Karpas-422 (cell line): ENCODE results near the gene SLITRK4. TPM values are rescaled to one million over a fixed set of nuclear protein-coding genes. Genes with fewer than 3 reads are reported as not detected.

Experiments used
- DNase-seq: peaks from one replicate; pipeline ENCODE4 v3.0.0-alpha.2; 2015
- H2AFZ ChIP-seq: fragments of 200-600 bp; sonication (generic); 2 replicates; pipeline ENCODE4 v1.6.1; 2014; ENCODE audit warnings: antibody characterized with exemption, low read length, mixed read lengths
- H3K27ac ChIP-seq: fragments of 200-600 bp; sonication (generic); 2 replicates; pipeline ENCODE4 v1.5.1; 2014; ENCODE audit warnings: mild to moderate bottlenecking, low read length, moderate library complexity
- H3K27me3 ChIP-seq: fragments of 200-600 bp; sonication (generic); 2 replicates; pipeline ENCODE4 v1.6.1; 2014; ENCODE audit warnings: low read length, mixed read lengths
- H3K36me3 ChIP-seq: fragments of 200-600 bp; sonication (generic); 2 replicates; pipeline ENCODE4 v1.6.1; 2014; ENCODE audit warnings: low read length, mixed read lengths; ENCODE audit not compliant: insufficient read depth
- H3K4me1 ChIP-seq: fragments of 200-600 bp; sonication (generic); 2 replicates; pipeline ENCODE4 v1.6.1; 2014; ENCODE audit warnings: mild to moderate bottlenecking, low read length, mixed read lengths
- H3K4me2 ChIP-seq: fragments of 200-600 bp; sonication (generic); 2 replicates; pipeline ENCODE4 v1.6.1; 2014; ENCODE audit warnings: low read length, low read depth, mild to moderate bottlenecking; ENCODE audit not compliant: poor library complexity, severe bottlenecking
- H3K4me3 ChIP-seq: fragments of 200-600 bp; sonication (generic); 2 replicates; pipeline ENCODE4 v1.5.1; 2014; ENCODE audit warnings: mild to moderate bottlenecking, antibody characterized with exemption, low read length, mixed read lengths
- H3K79me2 ChIP-seq: fragments of 200-600 bp; sonication (generic); 2 replicates; pipeline ENCODE4 v1.6.1; 2014; ENCODE audit warnings: mild to moderate bottlenecking, low read length, mixed read lengths
- H3K9ac ChIP-seq: fragments of 200-600 bp; sonication (generic); 2 replicates; pipeline ENCODE4 v1.6.0; 2014; ENCODE audit warnings: low read length
- H3K9me2 ChIP-seq: fragments of 200-600 bp; sonication (generic), shearing (Covaris generic); replicated peaks from 2 replicates; pipeline ENCODE4 v1.6.0; 2014; ENCODE audit warnings: mild to moderate bottlenecking, low read length, moderate library complexity; ENCODE audit not compliant: insufficient read depth
- H3K9me3 ChIP-seq: fragments of 300-700, 200-600 bp; sonication (generic); 2 replicates; pipeline ENCODE4 v1.6.1; 2014; ENCODE audit warnings: low read length, mixed read lengths
- H4K20me1 ChIP-seq: fragments of 200-600 bp; sonication (generic); 2 replicates; pipeline ENCODE4 v1.6.1; 2014; ENCODE audit warnings: mild to moderate bottlenecking, antibody characterized with exemption, low read length, low read depth; ENCODE audit not compliant: insufficient read depth
- total RNA-seq: library from RNA; depleted of rRNA; stranded (reverse); fragments of >200 nt; shearing (Covaris generic); gene quantifications from 2 replicates; pipeline ENCODE4 v1.2.3, GENCODE V29; 2014; ENCODE audit warnings: low replicate concordance

Gene SLITRK4
- total RNA-seq, 1 experiment from 2014 or later, result not detected

- no peaks in the 10 kb centered on the region for H4K20me1 ChIP-seq
- no peaks in the 10 kb centered on the region for H3K79me2 ChIP-seq
- no peak overlapping the region for H3K4me2 ChIP-seq
- H2AFZ ChIP-seq, result no peak overlapping the region
- H3K27ac ChIP-seq, result no peak overlapping the region
- H3K9me2 ChIP-seq, result no peaks in the 10 kb centered on the region
- no peak overlapping the region for H3K9ac ChIP-seq
- H3K4me3 ChIP-seq, result no peak overlapping the region
- no peaks in the 10 kb centered on the region for H3K4me1 ChIP-seq
- DNase-seq, result no peak
- H3K27me3 ChIP-seq, result no peaks in the 10 kb centered on the region
- no peaks in the 10 kb centered on the region for H3K36me3 ChIP-seq
- H3K9me3 ChIP-seq, result peaks cover 8% of the 10 kb centered on the region; the same call in 1 of the 2 replicates
Measured at GRCh38 chrX:143642426-143642825, 6.5 kb upstream of the SLITRK4 start.

DNA sequence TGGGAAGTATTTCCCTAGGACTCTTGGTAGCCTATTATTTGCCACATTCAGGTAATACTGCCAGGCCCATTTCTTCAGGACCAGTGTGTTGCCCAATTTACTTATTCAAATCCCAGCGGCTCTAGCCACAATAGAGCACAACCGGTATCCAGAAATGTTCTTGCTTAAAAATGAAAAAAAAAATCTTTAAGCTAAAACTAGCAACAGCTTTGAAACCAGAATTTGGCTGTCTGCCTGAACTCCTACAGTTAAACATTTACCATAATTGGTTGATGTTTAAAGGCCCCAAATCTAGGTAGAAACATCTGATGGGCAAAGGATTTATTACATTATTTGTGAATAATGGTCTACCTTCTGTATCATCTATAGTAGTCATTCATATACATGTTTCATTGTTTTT lies 930 bp upstream of the SLITRK4 start:
- Histone ChIP-seq H3K79me2 (no peaks in the 10 kb centered on the region), H3K4me3 (no peak overlapping the region), H3K27ac (no peak overlapping the region), H4K20me1 (no peaks in the 10 kb centered on the region), H3K27me3 (no peaks in the 10 kb centered on the region), H3K9me2 (no peaks in the 10 kb centered on the region), H3K9ac (no peak overlapping the region), H3K9me3 (peaks cover 6% of the 10 kb centered on the region), H3K36me3 (no peaks in the 10 kb centered on the region), H2AFZ (no peak overlapping the region), H3K4me1 (no peaks in the 10 kb centered on the region), H3K4me2 (no peak overlapping the region)
- DNase-seq, result no peak

DNA sequence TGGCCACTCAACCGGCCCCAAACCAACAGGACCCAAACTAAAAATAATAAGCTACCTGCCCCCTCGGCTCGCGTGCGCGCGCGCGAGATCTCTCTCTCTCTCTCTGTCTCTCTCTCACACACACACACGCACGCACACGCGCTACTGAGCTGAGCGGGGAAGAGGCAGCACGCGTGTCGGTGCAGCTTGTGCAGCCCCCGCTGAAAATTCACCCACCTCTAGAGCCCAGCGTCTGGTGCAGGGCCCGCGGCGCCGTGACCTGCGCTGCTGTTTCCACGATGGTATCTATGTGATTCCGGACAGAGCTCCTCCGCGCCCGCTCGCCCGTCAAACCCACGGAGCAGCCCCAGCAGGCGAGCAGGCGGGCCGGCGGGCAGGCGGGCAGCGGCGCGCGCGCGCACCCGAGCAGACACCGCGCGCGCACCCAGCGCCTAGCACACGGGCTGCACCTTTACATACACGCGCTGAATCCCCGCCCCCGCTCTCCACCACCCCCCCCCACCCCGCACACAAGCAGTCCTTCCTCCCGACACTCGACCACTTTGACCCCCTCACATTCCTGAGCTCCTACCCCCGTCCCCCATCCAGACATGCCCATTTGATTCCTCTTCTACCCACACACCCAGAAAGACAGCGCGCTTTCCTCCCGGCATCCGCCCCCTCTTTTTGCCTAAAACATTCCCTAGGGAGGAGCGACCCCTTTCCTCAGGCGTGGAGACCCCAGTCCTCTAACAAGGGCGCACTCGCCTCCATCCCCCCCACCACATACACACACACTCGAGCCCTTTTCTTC lies 1.0 kb downstream of the SLITRK4 start:
- Histone ChIP-seq H3K4me3 (no peak overlapping the region), H3K9ac (no peak overlapping the region), H3K4me2 (no peak overlapping the region), H3K27me3 (no peaks in the 10 kb centered on the region), H4K20me1 (no peaks in the 10 kb centered on the region), H2AFZ (no peak overlapping the region), H3K9me3 (peaks cover 7% of the 10 kb centered on the region), H3K4me1 (no peaks in the 10 kb centered on the region), H3K27ac (no peak overlapping the region), H3K79me2 (no peaks in the 10 kb centered on the region), H3K36me3 (no peaks in the 10 kb centered on the region), H3K9me2 (no peaks in the 10 kb centered on the region; the same call in 1 of the 2 replicates)
- DNase-seq, result no peak

DNA sequence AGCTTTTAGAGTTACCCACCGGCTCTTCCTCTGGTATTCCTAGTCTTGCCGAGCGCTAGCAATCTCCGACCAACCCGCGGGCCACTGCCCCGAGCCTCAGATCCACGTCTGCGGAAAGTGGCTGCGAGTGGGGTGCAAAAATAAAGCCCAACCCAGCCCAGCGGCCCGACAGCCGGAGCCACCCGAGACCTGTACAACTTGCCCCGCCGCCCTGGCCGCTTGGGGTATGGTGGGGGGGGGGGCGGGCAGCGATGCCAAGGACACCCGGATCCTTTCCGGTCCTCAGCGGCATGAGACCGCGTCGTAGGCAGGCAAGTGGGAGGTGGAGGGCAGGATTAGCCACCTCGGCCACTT lies 1.6 kb downstream of the SLITRK4 start:
- H3K4me3 ChIP-seq, result no peak overlapping the region
- no peaks in the 10 kb centered on the region for H3K27me3 ChIP-seq
- no peaks in the 10 kb centered on the region for H3K36me3 ChIP-seq
- H4K20me1 ChIP-seq, result no peaks in the 10 kb centered on the region
- H3K4me2 ChIP-seq, result no peak overlapping the region
- no peak for DNase-seq
- no peak overlapping the region for H2AFZ ChIP-seq
- no peaks in the 10 kb centered on the region for H3K79me2 ChIP-seq
- no peaks in the 10 kb centered on the region; the same call in 1 of the 2 replicates for H3K9me2 ChIP-seq
- H3K9ac ChIP-seq, result no peak overlapping the region
- no peaks in the 10 kb centered on the region for H3K4me1 ChIP-seq
- H3K9me3 ChIP-seq, result peaks cover 11% of the 10 kb centered on the region
- H3K27ac ChIP-seq, result no peak overlapping the region

DNA sequence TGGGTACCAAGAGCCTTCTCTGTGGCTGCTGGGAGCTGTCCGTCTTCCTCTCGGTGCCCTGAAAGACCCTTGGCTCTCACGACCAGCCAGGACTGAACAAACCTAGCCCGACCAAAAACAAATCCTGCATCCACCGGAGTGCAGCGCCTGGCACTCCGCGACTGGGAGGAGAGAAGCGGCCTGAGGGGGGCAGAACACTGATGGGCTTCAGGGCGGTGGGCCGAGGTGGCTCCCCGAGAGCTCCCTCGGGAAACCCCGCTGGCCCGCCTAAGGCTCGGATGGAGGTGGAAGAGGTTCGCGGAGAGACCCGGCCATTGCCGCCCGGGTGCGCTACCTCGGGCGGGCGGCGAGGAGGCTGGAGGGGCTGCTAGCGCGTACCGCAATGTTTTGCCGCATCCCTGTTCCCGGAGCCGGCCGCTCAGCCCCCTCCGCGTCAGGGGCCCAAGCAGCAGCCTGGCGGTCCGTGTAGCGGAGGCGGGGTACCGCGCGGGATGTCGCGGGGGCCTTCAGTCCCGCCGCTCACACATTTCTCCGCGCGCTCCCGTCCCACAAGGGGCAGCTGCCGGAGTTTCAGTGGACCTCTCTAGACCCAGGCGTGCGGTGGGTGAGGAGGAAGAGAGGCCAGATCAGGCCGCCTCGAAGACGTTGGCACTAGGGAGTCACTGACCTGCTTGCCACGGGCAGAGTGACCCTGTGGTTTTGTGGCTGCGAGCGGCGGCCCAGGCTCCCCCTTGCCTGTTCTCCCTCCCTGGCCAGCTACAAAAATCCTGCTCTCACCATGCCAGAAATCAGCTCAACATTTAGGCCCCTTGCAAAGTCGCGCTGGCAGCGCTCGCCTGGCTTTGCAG lies 2.2 kb downstream of the SLITRK4 start:
- Histone ChIP-seq H3K9ac (no peak overlapping the region), H3K4me3 (no peak overlapping the region), H3K9me3 (peaks cover 15% of the 10 kb centered on the region), H3K27ac (no peak overlapping the region), H3K4me2 (no peak overlapping the region), H3K9me2 (no peaks in the 10 kb centered on the region; the same call in 1 of the 2 replicates), H3K36me3 (no peaks in the 10 kb centered on the region), H2AFZ (no peak overlapping the region), H3K79me2 (no peaks in the 10 kb centered on the region), H3K4me1 (no peaks in the 10 kb centered on the region), H4K20me1 (no peaks in the 10 kb centered on the region), H3K27me3 (no peaks in the 10 kb centered on the region)
- no peak for DNase-seq

DNA sequence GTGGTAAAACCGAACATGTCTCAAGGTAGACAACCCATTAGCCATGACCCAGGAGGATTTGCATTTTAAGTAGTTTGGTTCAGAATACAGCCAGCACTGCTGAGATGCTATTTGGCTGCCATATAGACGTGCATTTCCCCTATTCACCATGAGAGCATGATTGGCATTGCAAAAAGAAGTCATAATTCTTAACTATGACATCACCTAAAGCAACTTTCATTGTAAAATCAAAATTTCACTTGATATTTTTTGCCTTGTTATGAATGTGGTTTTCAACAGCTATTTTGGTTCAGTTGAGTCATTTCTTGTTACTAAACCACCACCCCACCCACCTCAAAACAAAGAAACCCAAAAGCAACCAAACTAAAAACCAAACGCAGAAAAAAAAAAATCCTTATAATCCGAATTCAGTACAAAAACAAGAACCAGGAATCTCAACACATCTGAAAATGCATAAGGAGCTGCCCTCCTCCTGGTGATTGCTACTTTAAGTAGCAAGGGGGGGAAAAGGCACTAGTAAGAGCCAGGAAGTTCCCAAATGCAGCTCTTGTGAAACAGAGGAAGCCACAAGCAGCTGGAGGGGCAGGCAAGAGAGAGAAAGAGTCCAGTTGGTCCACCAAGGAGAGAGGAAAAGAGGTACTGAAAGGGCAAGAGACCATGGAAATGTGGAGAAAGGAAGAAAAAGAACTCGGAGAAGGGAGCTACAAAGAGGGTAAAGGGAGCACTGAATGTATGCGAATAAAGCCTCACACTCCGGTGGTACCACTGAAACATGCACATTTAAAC lies 3.1 kb downstream of the SLITRK4 start:
- Histone ChIP-seq H3K9me3 (peaks cover 20% of the 10 kb centered on the region), H3K36me3 (no peaks in the 10 kb centered on the region), H3K4me3 (no peak overlapping the region), H3K27ac (no peak overlapping the region), H3K9me2 (no peaks in the 10 kb centered on the region; the same call in 1 of the 2 replicates), H3K27me3 (no peaks in the 10 kb centered on the region), H4K20me1 (no peaks in the 10 kb centered on the region), H3K9ac (no peak overlapping the region), H3K79me2 (no peaks in the 10 kb centered on the region), H2AFZ (no peak overlapping the region), H3K4me2 (no peak overlapping the region), H3K4me1 (no peaks in the 10 kb centered on the region)
- no peak for DNase-seq

- no peak overlapping the region for H3K4me3 ChIP-seq
- no peaks in the 10 kb centered on the region for H3K9me2 ChIP-seq
- no peak for DNase-seq
- H3K9ac ChIP-seq, result no peak overlapping the region
- peaks cover 10% of the 10 kb centered on the region for H3K9me3 ChIP-seq
- no peaks in the 10 kb centered on the region for H3K79me2 ChIP-seq
- no peak overlapping the region for H2AFZ ChIP-seq
- no peak overlapping the region for H3K27ac ChIP-seq
- no peak overlapping the region for H3K4me2 ChIP-seq
- H3K4me1 ChIP-seq, result no peaks in the 10 kb centered on the region
- H3K27me3 ChIP-seq, result no peaks in the 10 kb centered on the region
- no peaks in the 10 kb centered on the region for H3K36me3 ChIP-seq
- H4K20me1 ChIP-seq, result no peaks in the 10 kb centered on the region
Measured at GRCh38 chrX:143623657-143624056, 12.2 kb downstream of the SLITRK4 start.

DNA sequence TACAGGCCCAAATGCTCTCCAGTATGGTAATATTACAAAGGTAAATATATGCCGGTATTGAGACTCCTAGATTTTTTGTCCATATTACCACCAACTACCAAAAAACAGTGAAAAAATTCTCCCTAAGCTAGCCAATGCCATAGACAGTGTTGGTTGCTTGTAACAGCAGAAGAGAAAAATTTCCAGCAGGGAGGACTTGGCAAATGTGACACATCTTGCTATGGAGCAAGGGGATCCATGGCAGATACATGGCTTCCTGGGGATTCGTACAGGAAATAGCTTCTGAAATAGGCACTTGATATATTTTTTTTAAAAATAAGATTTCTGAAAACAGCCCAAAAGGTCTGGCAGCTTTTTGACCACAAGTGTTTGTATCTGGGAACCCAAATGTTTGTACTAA lies 14.6 kb downstream of the SLITRK4 start:
- H3K9me2 ChIP-seq, result no peaks in the 10 kb centered on the region
- no peaks in the 10 kb centered on the region for H4K20me1 ChIP-seq
- H3K79me2 ChIP-seq, result no peaks in the 10 kb centered on the region
- peaks cover 3% of the 10 kb centered on the region for H3K9me3 ChIP-seq
- H3K4me2 ChIP-seq, result no peak overlapping the region
- H3K4me3 ChIP-seq, result no peak overlapping the region
- no peaks in the 10 kb centered on the region for H3K36me3 ChIP-seq
- no peak overlapping the region for H2AFZ ChIP-seq
- no peak overlapping the region for H3K9ac ChIP-seq
- no peaks in the 10 kb centered on the region for H3K4me1 ChIP-seq
- no peaks in the 10 kb centered on the region for H3K27me3 ChIP-seq
- DNase-seq, result no peak
- H3K27ac ChIP-seq, result no peak overlapping the region
